ENCODE measurements around the gene ITPR3. TPM values are rescaled to one million over a fixed set of nuclear protein-coding genes. Genes with fewer than 3 reads are reported as not detected.
A peak's percentile ranks its signal among the peaks of the same experiment; 100 is the strongest.

The ITPR3 gene
- total RNA-seq, 4 donors from 2014 or later = 76.8 to 101 (median 93.9) TPM

- peaks cover 0 to 34% (median 6%) of the 10 kb centered on the region in 3 donors for H3K36me3 ChIP-seq
- H3K27me3 ChIP-seq = no peaks in the 10 kb centered on the region
- H3K4me1 ChIP-seq = peaks cover 0 to 69% (median 32%) of the 10 kb centered on the region in 4 donors
- peak in 1 of 2 donors; percentile 48 for DNase-seq (ENCODE audit: low spot score in 2 of 2)
- 43 to 56% methylated on average over 10 of the region's 10 CpGs for WGBS, 2 donors
- H3K9me3 ChIP-seq = no peaks in the 10 kb centered on the region
- TF ChIP-seq EP300 (IDR thresholded peaks at IDR 0.05) (no peak), CTCF (IDR thresholded peaks at IDR 0.05) (peak; percentile 64 to 81 (median 67))
- peak overlapping the region in 3 of 4 donors; percentile 19 to 68 (median 37) for H3K27ac ChIP-seq
- H3K4me3 ChIP-seq = no peak overlapping the region
These were observed 79.4 kb downstream of the ITPR3 start for GRCh38 chr6:33700391-33701050.

- H3K27me3 ChIP-seq = no peaks in the 10 kb centered on the region
- no peak overlapping the region for H3K4me3 ChIP-seq
- H3K4me1 ChIP-seq = peaks cover 0 to 50% (median 12%) of the 10 kb centered on the region in 4 donors
- H3K9me3 ChIP-seq = no peaks in the 10 kb centered on the region
- DNase-seq (ENCODE audit: low spot score in 2 of 2) = no peak
- peaks cover 0 to 28% (median 0%) of the 10 kb centered on the region in 3 donors for H3K36me3 ChIP-seq
- TF ChIP-seq CTCF (IDR thresholded peaks at IDR 0.05) (peak; percentile 43 to 54 (median 52)), POLR2A (IDR thresholded peaks at IDR 0.05) (no peak)
- WGBS, 2 donors = 46 to 72% methylated on average over 1 of the region's 1 CpG
- peak overlapping the region in 2 of 4 donors; percentile 68 to 74 for H3K27ac ChIP-seq
These were observed 81.3 kb downstream of the ITPR3 start for GRCh38 chr6:33702345-33702977.

GRCh38 chr6:33704215-33705066 lies 83.3 kb downstream of the ITPR3 start:
- no peaks in the 10 kb centered on the region for H3K9me3 ChIP-seq
- no peaks in the 10 kb centered on the region for H3K27me3 ChIP-seq
- peaks cover 0 to 33% (median 7%) of the 10 kb centered on the region in 4 donors for H3K4me1 ChIP-seq
- no peak overlapping the region for H3K4me3 ChIP-seq
- WGBS, 2 donors = 90 to 91% methylated on average over 11 of the region's 11 CpGs
- DNase-seq (ENCODE audit: low spot score in 2 of 2) = no peak
- no peak overlapping the region for H3K27ac ChIP-seq
- TF ChIP-seq POLR2A (IDR thresholded peaks at IDR 0.05) (no peak), EP300 (IDR thresholded peaks at IDR 0.05) (no peak), CTCF (IDR thresholded peaks at IDR 0.05) (no peak)
- H3K36me3 ChIP-seq = peaks cover 0 to 33% (median 0%) of the 10 kb centered on the region in 3 donors

- no peak for DNase-seq (ENCODE audit: low spot score in 2 of 2)
- 84 to 85% methylated on average over 9 of the region's 9 CpGs for WGBS, 2 donors
- no peak overlapping the region for H3K27ac ChIP-seq
- H3K27me3 ChIP-seq = no peaks in the 10 kb centered on the region
- H3K36me3 ChIP-seq = peaks cover 0 to 33% (median 3%) of the 10 kb centered on the region in 3 donors
- no peak overlapping the region for H3K4me3 ChIP-seq
- no peaks in the 10 kb centered on the region for H3K9me3 ChIP-seq
- H3K4me1 ChIP-seq = peaks cover 0 to 30% (median 5%) of the 10 kb centered on the region in 4 donors
- TF ChIP-seq CTCF (IDR thresholded peaks at IDR 0.05) (no peak), EP300 (IDR thresholded peaks at IDR 0.05) (no peak), POLR2A (IDR thresholded peaks at IDR 0.05) (no peak)
These were observed 84.3 kb downstream of the ITPR3 start for GRCh38 chr6:33705268-33705885.
